ENCODE measurements around the gene TMEM128.

TMEM128 gene

DNA sequence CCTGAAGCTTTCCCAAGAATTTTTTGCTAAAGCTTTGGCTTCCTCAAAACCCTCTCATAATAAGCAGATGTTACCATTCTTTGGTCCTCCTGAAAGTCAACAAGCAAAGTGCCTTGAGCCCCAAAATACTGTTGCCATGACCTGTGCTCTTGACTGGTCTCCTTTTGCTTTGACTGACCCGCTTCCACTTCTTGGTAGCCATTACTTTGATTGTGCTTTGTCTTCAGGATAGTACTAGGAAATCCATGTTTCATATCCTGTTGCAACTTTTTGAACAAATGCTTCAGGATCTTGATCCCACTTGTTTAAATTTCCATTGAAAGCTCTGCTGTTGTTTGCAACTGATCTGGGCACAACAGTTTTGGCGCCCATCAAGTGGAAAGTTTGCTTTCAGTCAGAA is 14.4 kb downstream of the TMEM128 start:
- no peak overlapping the region for H3K4me3 ChIP-seq (ENCODE audit: low read depth, low read length)
- DNase-seq (ENCODE audit: low read depth): no peak
- TF ChIP-seq, protein P1, sequence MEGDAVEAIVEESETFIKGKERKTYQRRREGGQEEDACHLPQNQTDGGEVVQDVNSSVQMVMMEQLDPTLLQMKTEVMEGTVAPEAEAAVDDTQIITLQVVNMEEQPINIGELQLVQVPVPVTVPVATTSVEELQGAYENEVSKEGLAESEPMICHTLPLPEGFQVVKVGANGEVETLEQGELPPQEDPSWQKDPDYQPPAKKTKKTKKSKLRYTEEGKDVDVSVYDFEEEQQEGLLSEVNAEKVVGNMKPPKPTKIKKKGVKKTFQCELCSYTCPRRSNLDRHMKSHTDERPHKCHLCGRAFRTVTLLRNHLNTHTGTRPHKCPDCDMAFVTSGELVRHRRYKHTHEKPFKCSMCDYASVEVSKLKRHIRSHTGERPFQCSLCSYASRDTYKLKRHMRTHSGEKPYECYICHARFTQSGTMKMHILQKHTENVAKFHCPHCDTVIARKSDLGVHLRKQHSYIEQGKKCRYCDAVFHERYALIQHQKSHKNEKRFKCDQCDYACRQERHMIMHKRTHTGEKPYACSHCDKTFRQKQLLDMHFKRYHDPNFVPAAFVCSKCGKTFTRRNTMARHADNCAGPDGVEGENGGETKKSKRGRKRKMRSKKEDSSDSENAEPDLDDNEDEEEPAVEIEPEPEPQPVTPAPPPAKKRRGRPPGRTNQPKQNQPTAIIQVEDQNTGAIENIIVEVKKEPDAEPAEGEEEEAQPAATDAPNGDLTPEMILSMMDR (IDR thresholded peaks at IDR 0.05; ENCODE audit: control insufficient read depth, extremely low read depth, insufficient read depth): no peak

DNA sequence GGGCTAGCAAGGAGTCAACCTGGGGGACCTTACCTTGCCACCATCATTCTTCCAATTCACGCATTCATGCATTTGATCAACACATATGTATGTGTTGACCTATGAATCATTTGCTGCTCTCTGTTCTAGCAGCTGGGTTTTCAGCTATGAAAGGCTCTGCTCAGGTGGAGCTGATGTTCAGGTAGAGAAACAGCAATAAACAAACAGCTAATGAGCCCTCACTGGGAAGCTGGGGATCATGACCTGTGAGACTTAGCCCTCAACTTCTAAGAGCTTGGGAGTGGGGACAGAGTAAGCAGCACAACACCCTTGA is 19.7 kb downstream of the TMEM128 start:
- H3K4me3 ChIP-seq (ENCODE audit: low read depth, low read length): no peak overlapping the region
- TF ChIP-seq, protein P1 (IDR thresholded peaks at IDR 0.05; ENCODE audit: control insufficient read depth, extremely low read depth, insufficient read depth): no peak

DNA sequence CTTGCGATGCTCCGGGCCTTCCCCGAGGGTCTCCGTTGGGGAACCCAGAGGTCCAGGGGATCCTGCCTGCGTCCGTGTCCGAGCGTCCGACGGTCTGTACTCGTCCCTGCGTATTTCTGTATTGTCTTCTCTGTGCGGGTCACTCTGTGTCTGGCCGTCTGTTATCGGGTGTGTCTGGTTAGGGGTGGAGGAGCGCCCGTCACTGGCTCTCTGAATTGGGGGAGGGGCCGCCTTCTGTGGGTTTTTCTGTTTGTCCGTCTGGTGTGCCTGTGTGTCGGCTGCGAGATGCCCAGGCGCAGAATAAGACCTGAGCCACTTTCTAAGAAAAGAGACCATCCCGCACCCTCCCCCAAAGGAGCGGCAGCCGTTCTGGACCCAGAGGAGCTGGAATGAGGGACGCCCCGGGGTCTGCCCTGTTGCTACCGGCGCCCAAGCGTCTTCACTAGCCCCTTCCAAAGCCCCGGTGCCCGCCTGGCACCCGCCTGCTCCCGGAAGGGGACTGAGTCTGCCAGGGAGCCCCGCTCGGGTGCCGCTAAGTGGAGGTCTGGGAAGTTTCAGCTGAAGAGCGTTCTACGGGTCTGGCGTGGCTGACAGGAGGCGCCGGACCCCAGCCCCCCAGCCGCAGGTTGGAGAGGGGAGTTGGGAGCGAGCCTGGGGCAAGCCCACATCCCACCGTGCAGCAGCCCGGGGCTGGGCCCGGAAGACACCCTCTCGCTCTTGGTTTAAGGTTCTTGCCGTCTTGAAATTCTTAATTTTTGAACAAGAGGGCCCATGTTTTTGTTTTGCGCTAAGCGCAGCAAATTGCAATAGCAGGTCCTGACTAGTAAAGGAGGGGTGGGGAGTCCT is 20.3 kb downstream of the TMEM128 start:
- no peak overlapping the region for H3K4me3 ChIP-seq (ENCODE audit: low read depth, low read length)
- TF ChIP-seq, protein P1 (IDR thresholded peaks at IDR 0.05; ENCODE audit: control insufficient read depth, extremely low read depth, insufficient read depth): no peak
- DNase-seq (ENCODE audit: low read depth): no peak

More for the DNA sequence above, 19.7 kb downstream of the TMEM128 start:
- DNase-seq (ENCODE audit: low read depth): no peak

DNA sequence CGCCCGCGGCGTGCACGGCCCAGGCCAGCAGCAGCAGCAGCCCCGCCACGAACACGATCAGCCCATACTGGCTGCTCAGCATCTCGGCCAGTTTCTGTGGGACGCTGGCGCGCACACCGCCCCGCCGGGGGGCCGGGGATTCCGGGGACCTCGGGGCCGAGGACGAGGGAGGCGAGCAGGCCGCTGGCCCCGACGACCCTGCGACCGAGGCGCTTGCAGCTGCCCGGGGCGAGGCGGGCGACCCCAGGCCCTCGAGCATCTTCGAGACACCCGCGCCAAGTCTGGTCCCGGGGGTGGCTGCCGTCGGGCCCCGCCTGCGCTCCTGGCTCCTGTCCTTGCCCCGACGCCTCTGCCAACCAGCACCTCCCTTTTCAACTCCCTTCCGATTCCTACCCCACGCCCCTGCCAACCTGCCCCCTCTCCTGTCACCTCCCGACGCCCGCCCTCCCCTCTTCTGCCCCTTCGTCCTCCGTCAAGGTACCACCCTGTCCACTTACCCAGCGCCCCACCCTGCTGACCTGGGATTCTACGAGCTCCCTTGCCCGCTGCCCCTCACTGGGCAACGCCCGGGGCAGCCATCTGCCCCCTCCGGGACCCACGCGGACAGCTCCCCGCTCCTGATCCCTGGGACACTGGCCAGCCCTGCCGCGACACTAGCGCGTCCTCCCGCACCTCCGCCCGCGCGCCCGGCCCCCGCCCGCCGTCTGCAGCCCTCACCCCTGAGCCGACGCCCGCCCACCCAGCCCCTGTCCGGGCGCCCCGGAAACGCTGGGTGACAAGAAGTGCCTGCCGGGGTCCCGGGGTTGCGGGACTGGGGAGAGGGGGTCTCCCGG is 21.2 kb downstream of the TMEM128 start, which contains the start of gene OTOP1:
OTOP1 (minus strand) TSS at position 324 of the 833 bp plus-strand sequence; CDS start at position 259, 65 bp downstream.
- TF ChIP-seq, protein P1 (IDR thresholded peaks at IDR 0.05; ENCODE audit: control insufficient read depth, extremely low read depth, insufficient read depth): no peak
- no peak for DNase-seq (ENCODE audit: low read depth)
- no peak within 1 kb of the TSS for H3K4me3 ChIP-seq (ENCODE audit: low read depth, low read length)

DNA sequence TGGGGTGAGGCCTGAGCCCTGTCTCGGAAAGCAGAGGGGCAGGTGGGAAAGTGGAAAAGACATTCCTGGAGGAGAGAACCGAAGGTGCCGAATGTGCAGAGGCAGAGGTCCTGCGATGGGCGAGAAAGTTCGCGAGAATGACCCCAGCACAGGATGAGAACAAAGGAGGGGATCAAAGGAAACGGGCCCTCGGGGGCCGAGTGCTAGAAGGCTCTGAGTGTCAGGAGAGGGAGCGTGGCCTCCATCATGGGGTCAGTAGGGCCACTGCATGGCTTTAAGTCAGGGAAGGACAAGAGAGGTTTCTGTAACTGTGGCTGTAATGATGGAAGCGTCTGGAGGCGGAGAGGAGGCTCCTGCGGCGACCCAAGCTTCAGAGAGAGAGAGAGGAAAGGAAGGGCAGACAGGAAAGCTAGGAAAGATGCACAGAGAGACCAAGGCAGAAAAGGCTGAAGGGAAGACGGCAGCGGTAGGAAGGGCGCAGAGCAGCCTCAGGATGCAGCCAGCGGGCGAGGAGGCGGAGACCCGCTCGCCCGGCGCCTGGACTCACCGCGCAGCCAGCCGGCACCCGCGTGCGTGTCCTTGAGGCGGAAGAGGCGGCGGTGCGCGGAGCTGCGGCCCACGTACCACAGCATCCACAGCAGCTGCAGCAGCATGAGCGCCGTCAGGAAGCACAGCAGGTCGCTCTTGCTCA is 22.0 kb downstream of the TMEM128 start:
- H3K4me3 ChIP-seq (ENCODE audit: low read depth, low read length): no peak overlapping the region
- DNase-seq (ENCODE audit: low read depth): no peak
- TF ChIP-seq, protein P1 (IDR thresholded peaks at IDR 0.05; ENCODE audit: control insufficient read depth, extremely low read depth, insufficient read depth): no peak

DNA sequence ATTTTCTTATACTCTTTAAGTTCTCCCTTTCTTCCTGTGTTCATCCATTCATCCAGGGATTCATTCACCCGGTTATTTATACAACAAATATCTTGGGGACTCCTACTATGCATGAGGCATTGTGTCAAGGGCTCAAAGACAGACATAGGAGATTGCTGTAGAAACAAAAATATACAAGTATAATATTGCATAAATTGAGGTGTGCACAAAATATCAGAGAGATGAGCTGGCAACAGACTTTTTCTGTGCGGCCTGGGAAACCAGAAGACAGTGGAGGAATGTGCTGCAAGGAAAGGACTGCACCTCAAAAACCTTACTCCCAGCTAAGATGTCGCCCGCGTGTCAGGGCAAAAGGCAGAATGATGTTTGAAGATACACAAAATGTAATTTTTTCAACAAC is 30.9 kb downstream of the TMEM128 start:
- TF ChIP-seq, protein P1 (IDR thresholded peaks at IDR 0.05; ENCODE audit: control insufficient read depth, extremely low read depth, insufficient read depth): no peak
- no peak overlapping the region for H3K4me3 ChIP-seq (ENCODE audit: low read depth, low read length)
- DNase-seq (ENCODE audit: low read depth): no peak

Data from LNCaP clone FGC (cell line).